ENCODE measurements around the gene SUGCT.

SUGCT gene

GRCh38 chr7:40232242-40232893 is 97.6 kb downstream of the SUGCT start:
- peak; percentile 88 for TF ChIP-seq CTCF (conservative IDR thresholded peaks at IDR 0.05)
- no peak overlapping the region; the same call in 1 of the 2 replicates for H3K27ac ChIP-seq

- peak overlapping the region; percentile 44 for H3K27ac ChIP-seq
- no peak for TF ChIP-seq CTCF (conservative IDR thresholded peaks at IDR 0.05)
These were observed 99.2 kb downstream of the SUGCT start for GRCh38 chr7:40234046-40234445.

- TF ChIP-seq CTCF (conservative IDR thresholded peaks at IDR 0.05): no peak
These were observed 99.9 kb downstream of the SUGCT start for GRCh38 chr7:40234666-40235065.

GRCh38 chr7:40237731-40238130 is 102.9 kb downstream of the SUGCT start:
- no peak overlapping the region; the same call in 1 of the 2 replicates for H3K27ac ChIP-seq
- TF ChIP-seq CTCF (conservative IDR thresholded peaks at IDR 0.05): no peak

More at GRCh38 chr7:40234666-40235065, 99.9 kb downstream of the SUGCT start:
- peak overlapping the region; percentile 44 for H3K27ac ChIP-seq

- no peak for TF ChIP-seq CTCF (conservative IDR thresholded peaks at IDR 0.05)
- peak overlapping the region; percentile 80 for H3K27ac ChIP-seq
These were observed 105.0 kb downstream of the SUGCT start for GRCh38 chr7:40239755-40240303.

GRCh38 chr7:40243076-40243475 is 108.3 kb downstream of the SUGCT start:
- TF ChIP-seq CTCF (conservative IDR thresholded peaks at IDR 0.05): no peak
- H3K27ac ChIP-seq: peak overlapping the region; percentile 61

GRCh38 chr7:40244226-40244625 is 109.4 kb downstream of the SUGCT start:
- H3K27ac ChIP-seq: peak overlapping the region; percentile 61
- no peak for TF ChIP-seq CTCF (conservative IDR thresholded peaks at IDR 0.05)
